Panc1 (cell line): ENCODE measurements around the gene CCDC61. TPM values are rescaled to one million over a fixed set of nuclear protein-coding genes. Genes with fewer than 3 reads are reported as not detected.

Experiments used
- ATAC-seq: fragments of 200-7000 bp; cut with Tn5 transposase; 2 replicates; pipeline ENCODE4 v1.9.1; 2020; ENCODE audit warnings: mild to moderate bottlenecking, moderate library complexity
- BruUV-seq: library from RNA; stranded (reverse); fragments of 400-500 nt; replicated peaks from 2 replicates; lab custom pipeline; 2021; lab: Mats Ljungman, UMichigan
- CTCF ChIA-PET: fragments of 300-600 bp; sonication (Branson Sonifier 250); formaldehyde crosslinking; loops from one replicate; lab custom pipeline; 2022; ENCODE audit warnings: antibody characterized with exemption; lab: Charles Lee
- POLR2A ChIA-PET: fragments of 300-600 bp; sonication (Branson Sonifier 250); formaldehyde crosslinking; loops from one replicate; lab custom pipeline; 2022; ENCODE audit warnings: antibody characterized with exemption; lab: Charles Lee
- DNase-seq: peaks from one replicate; pipeline ENCODE4 v3.0.0-alpha.2; 2010; ENCODE audit warnings: low read depth, low spot score
- H3K27ac ChIP-seq: 2 replicates; pipeline ENCODE4 v1.5.1; 2011; ENCODE audit warnings: mild to moderate bottlenecking, low read length, inconsistent platforms
- H3K27me3 ChIP-seq: fragments of 200-500 bp; sonication (Bioruptor generic); 2 replicates; pipeline ENCODE4 v1.6.0; 2014; ENCODE audit warnings: low read length, inconsistent platforms; ENCODE audit not compliant: control insufficient read depth, insufficient read depth
- H3K36me3 ChIP-seq: fragments of 200-500 bp; sonication (Bioruptor generic); 2 replicates; pipeline ENCODE4 v1.5.1; 2014; ENCODE audit warnings: inconsistent platforms, mild to moderate bottlenecking, low read length, moderate library complexity; ENCODE audit not compliant: control insufficient read depth, insufficient read depth
- H3K4me1 ChIP-seq: 2 replicates; pipeline ENCODE4 v1.5.1; 2011; ENCODE audit warnings: inconsistent platforms, mild to moderate bottlenecking, low read length, moderate library complexity; ENCODE audit not compliant: control insufficient read depth, insufficient read depth
- H3K4me3 ChIP-seq, 2 experiments: 2 replicates each; pipeline ENCODE4 v1.5.1; 2011 to 2012; ENCODE audit warnings: low read depth in 2 of 2, low read length in 2 of 2, mild to moderate bottlenecking in 2 of 2, inconsistent platforms in 1 of 2, moderate library complexity in 1 of 2
- H3K9me3 ChIP-seq: fragments of 200-500 bp; sonication (Bioruptor generic); 2 replicates; pipeline ENCODE4 v1.5.1; 2014; ENCODE audit warnings: low read depth, mild to moderate bottlenecking, inconsistent platforms, low read length, moderate library complexity; ENCODE audit not compliant: control insufficient read depth, insufficient read depth
- POLR2AphosphoS5 ChIP-seq: IDR thresholded peaks from 2 replicates; pipeline ENCODE4 v1.6.1; 2012; ENCODE audit warnings: mild to moderate bottlenecking, low read depth, low read length, moderate library complexity
- SIN3A ChIP-seq: IDR thresholded peaks from 2 replicates; pipeline ENCODE4 v1.6.1; 2012; ENCODE audit warnings: low read depth, mild to moderate bottlenecking, low read length, moderate library complexity, borderline replicate concordance; ENCODE audit not compliant: insufficient read depth
- TCF7L2 ChIP-seq: IDR thresholded peaks from 2 replicates; pipeline ENCODE4 v1.6.1; 2011; ENCODE audit warnings: mild to moderate bottlenecking, low read depth, low read length, inconsistent platforms
- in situ Hi-C: cut with HindIII; loops from 2 replicates; pipeline ENCODE4 v1.10.0; 2016; ENCODE audit warnings: low sequenced_read_pairs, low pct_unique_long_range_greater_than_20kb
- intact Hi-C: fragments of 100-400 bp; cut with micrococcal nuclease; formaldehyde crosslinking; loops from one replicate; pipeline ENCODE4 v1.10.0; 2022; ENCODE audit not compliant: unreplicated experiment
- total RNA-seq: library from RNA; stranded (reverse); gene quantifications from one replicate; pipeline ENCODE4 v1.2.1, GENCODE V29; 2021; ENCODE audit not compliant: unreplicated experiment
- TF ChIP-seq, protein P1 (sequence below): fragments of 450-650 bp; IDR thresholded peaks from 2 replicates; pipeline ENCODE4 v1.5.1; 2017; ENCODE audit warnings: mild to moderate bottlenecking
- TF ChIP-seq, protein P2 (sequence below), 2 experiments: IDR thresholded peaks; 2 replicates each; pipeline ENCODE4 v1.6.1; 2011 to 2012; ENCODE audit warnings: low read depth in 2 of 2, control low read depth in 1 of 2, low read length in 1 of 2, mild to moderate bottlenecking in 1 of 2, moderate library complexity in 1 of 2; ENCODE audit not compliant: insufficient read depth in 1 of 2

Gene CCDC61
- total RNA-seq, 1 experiment from 2014 or later = 17.9 TPM

- intact Hi-C loops = no loop called here
- POLR2A ChIA-PET = no interaction called here
- no peak for ATAC-seq
Observed at GRCh38 chr19:45990113-45990728, 5.0 kb upstream of the CCDC61 start.

GRCh38 chr19:45994456-45994997, 740 bp upstream of the CCDC61 start:
- in situ Hi-C loops = no loop called here
- no TSS peak for BruUV-seq
- peak; percentile 33 for ATAC-seq

More at GRCh38 chr19:45990113-45990728, 5.0 kb upstream of the CCDC61 start:
- no peaks in the 10 kb centered on the region for H3K27me3 ChIP-seq
- H3K27ac ChIP-seq = no peak overlapping the region
- peaks cover 4% of the 10 kb centered on the region; the same call in 1 of the 2 replicates for H3K4me1 ChIP-seq
- no peaks in the 10 kb centered on the region for H3K9me3 ChIP-seq
- in situ Hi-C loops = no loop called here
- TF ChIP-seq SIN3A (no peak), POLR2AphosphoS5 (no peak), TCF7L2 (no peak)
- TF ChIP-seq, protein P1, sequence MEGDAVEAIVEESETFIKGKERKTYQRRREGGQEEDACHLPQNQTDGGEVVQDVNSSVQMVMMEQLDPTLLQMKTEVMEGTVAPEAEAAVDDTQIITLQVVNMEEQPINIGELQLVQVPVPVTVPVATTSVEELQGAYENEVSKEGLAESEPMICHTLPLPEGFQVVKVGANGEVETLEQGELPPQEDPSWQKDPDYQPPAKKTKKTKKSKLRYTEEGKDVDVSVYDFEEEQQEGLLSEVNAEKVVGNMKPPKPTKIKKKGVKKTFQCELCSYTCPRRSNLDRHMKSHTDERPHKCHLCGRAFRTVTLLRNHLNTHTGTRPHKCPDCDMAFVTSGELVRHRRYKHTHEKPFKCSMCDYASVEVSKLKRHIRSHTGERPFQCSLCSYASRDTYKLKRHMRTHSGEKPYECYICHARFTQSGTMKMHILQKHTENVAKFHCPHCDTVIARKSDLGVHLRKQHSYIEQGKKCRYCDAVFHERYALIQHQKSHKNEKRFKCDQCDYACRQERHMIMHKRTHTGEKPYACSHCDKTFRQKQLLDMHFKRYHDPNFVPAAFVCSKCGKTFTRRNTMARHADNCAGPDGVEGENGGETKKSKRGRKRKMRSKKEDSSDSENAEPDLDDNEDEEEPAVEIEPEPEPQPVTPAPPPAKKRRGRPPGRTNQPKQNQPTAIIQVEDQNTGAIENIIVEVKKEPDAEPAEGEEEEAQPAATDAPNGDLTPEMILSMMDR = no peak
- TF ChIP-seq, protein P2, sequence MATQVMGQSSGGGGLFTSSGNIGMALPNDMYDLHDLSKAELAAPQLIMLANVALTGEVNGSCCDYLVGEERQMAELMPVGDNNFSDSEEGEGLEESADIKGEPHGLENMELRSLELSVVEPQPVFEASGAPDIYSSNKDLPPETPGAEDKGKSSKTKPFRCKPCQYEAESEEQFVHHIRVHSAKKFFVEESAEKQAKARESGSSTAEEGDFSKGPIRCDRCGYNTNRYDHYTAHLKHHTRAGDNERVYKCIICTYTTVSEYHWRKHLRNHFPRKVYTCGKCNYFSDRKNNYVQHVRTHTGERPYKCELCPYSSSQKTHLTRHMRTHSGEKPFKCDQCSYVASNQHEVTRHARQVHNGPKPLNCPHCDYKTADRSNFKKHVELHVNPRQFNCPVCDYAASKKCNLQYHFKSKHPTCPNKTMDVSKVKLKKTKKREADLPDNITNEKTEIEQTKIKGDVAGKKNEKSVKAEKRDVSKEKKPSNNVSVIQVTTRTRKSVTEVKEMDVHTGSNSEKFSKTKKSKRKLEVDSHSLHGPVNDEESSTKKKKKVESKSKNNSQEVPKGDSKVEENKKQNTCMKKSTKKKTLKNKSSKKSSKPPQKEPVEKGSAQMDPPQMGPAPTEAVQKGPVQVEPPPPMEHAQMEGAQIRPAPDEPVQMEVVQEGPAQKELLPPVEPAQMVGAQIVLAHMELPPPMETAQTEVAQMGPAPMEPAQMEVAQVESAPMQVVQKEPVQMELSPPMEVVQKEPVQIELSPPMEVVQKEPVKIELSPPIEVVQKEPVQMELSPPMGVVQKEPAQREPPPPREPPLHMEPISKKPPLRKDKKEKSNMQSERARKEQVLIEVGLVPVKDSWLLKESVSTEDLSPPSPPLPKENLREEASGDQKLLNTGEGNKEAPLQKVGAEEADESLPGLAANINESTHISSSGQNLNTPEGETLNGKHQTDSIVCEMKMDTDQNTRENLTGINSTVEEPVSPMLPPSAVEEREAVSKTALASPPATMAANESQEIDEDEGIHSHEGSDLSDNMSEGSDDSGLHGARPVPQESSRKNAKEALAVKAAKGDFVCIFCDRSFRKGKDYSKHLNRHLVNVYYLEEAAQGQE (IDR thresholded peaks at IDR 0.05; ENCODE audit: insufficient read depth in 1 of 2, low read depth in 2 of 2, low read length in 1 of 2) = no peak
- no peak overlapping the region for H3K4me3 ChIP-seq
- no peaks in the 10 kb centered on the region for H3K36me3 ChIP-seq
- DNase-seq = no peak
- BruUV-seq = no TSS peak
- CTCF ChIA-PET = no interaction called here

More at GRCh38 chr19:45994456-45994997, 740 bp upstream of the CCDC61 start:
- no peak for DNase-seq
- intact Hi-C loops = no loop called here
- ChIA-PET CTCF (no interaction called here), POLR2A (interaction anchor here (0.6 kb wide), 1 partner anchor 813 kb away, joined by 3 read pairs; no protein-coding TSS in a partner anchor)
- peak overlapping the region; percentile 87 for H3K27ac ChIP-seq
- H3K4me3 ChIP-seq = peak overlapping the region; percentile 59 to 63
- H3K9me3 ChIP-seq = no peaks in the 10 kb centered on the region
- peaks cover 8% of the 10 kb centered on the region for H3K4me1 ChIP-seq
- no peaks in the 10 kb centered on the region for H3K27me3 ChIP-seq
- TF ChIP-seq POLR2AphosphoS5 (no peak), TCF7L2 (no peak), SIN3A (no peak)
- TF ChIP-seq, protein P1 = no peak
- TF ChIP-seq, protein P2 (IDR thresholded peaks at IDR 0.05; ENCODE audit: insufficient read depth in 1 of 2, low read depth in 2 of 2, low read length in 1 of 2) = no peak
- H3K36me3 ChIP-seq = peaks cover 3% of the 10 kb centered on the region; the same call in 1 of the 2 replicates
